WI38 (cell line): ENCODE results near the gene PKNOX1.

Experiments used
- H3K4me3 ChIP-seq: 2 replicates; pipeline ENCODE4 v1.5.1; 2011; ENCODE audit warnings: low read depth, mild to moderate bottlenecking, control low read depth, low read length
- TF ChIP-seq, protein P1 (sequence below): IDR thresholded peaks from 2 replicates; pipeline ENCODE4 v1.5.1; 2012; ENCODE audit warnings: low read depth, mild to moderate bottlenecking, control low read depth, low read length

PKNOX1 gene

DNA sequence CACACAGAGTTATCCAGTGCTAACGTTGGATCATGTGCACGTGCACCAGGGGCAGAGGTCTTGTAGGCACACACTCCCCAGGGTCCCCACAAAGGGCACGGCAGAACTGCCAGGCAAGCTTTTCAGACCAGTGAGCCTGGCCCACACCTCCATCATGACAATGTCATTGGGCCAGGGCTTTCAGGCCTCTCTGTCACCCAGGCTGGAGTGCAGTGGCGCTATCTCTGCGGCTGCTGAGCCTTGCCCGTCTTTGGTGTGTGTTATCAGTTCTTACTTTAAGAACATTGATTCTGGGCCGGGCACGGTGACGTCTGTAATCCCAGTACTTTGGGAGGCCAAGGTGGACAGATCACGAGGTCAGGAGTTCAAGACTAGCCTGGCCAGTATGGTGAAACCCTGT is 44.2 kb downstream of the PKNOX1 start:
- no peak overlapping the region for H3K4me3 ChIP-seq
- TF ChIP-seq, protein P1, sequence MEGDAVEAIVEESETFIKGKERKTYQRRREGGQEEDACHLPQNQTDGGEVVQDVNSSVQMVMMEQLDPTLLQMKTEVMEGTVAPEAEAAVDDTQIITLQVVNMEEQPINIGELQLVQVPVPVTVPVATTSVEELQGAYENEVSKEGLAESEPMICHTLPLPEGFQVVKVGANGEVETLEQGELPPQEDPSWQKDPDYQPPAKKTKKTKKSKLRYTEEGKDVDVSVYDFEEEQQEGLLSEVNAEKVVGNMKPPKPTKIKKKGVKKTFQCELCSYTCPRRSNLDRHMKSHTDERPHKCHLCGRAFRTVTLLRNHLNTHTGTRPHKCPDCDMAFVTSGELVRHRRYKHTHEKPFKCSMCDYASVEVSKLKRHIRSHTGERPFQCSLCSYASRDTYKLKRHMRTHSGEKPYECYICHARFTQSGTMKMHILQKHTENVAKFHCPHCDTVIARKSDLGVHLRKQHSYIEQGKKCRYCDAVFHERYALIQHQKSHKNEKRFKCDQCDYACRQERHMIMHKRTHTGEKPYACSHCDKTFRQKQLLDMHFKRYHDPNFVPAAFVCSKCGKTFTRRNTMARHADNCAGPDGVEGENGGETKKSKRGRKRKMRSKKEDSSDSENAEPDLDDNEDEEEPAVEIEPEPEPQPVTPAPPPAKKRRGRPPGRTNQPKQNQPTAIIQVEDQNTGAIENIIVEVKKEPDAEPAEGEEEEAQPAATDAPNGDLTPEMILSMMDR, result no peak

DNA sequence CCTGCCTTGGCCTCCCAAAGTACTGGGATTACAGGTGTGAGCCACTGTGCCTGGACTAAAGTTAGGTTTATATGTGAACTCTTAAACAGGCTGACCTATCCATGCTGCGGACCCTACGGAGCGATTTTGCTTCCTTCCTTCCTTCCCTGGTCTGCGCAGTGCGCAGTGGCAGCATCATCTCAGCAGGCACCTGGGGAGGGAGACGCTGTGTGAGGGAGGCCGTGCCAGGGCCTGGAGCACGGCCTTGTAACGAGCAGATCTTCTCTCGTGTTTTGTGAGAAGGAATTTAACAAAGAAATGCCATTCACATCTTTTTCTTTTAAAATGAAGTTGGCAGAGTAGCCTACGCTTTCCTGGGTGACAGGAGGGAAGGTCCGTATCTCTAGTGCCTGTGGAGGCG is 45.8 kb downstream of the PKNOX1 start:
- TF ChIP-seq, protein P1, result no peak

DNA sequence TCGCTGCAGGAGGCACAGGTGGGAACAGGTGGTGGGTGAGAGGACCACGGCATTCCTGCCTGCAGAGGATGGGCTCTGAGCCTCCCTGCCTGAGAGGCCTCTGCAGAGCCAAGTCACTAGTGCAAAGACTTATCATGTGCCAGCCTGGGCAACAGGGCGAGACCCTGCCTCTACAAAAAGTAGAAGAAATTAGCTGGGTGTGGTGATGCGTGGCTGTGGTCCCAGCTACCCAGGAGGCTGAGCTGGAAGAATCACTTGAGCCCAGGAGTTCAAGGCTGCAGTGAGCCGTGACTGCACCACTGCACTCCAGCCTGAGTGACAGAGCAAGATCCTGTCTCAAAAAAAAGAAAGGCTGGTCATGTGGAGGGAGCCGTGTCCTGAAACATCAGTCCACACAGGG is 46.4 kb downstream of the PKNOX1 start:
- H3K4me3 ChIP-seq, result no peak overlapping the region
- TF ChIP-seq, protein P1, result no peak

More for the DNA sequence above, 45.8 kb downstream of the PKNOX1 start:
- no peak overlapping the region for H3K4me3 ChIP-seq

DNA sequence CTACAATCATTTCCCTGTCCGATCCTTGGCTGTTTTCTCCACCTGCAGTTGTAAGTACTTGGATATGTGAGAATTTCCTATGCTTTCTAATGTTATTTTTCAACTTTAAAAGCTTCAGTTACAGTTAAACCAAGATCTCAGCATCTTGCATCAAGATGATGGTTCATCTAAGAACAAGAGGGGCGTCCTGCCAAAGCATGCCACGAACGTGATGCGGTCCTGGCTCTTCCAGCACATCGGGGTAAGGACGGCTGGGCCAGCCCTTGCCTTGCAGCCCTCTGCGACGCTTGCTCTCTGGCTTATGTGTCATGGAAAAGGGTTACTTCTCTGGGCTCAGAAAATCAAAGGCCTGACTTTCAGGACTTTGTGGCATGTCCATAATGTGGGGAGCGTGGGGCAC is 46.8 kb downstream of the PKNOX1 start:
- no peak overlapping the region for H3K4me3 ChIP-seq
- TF ChIP-seq, protein P1, result no peak

DNA sequence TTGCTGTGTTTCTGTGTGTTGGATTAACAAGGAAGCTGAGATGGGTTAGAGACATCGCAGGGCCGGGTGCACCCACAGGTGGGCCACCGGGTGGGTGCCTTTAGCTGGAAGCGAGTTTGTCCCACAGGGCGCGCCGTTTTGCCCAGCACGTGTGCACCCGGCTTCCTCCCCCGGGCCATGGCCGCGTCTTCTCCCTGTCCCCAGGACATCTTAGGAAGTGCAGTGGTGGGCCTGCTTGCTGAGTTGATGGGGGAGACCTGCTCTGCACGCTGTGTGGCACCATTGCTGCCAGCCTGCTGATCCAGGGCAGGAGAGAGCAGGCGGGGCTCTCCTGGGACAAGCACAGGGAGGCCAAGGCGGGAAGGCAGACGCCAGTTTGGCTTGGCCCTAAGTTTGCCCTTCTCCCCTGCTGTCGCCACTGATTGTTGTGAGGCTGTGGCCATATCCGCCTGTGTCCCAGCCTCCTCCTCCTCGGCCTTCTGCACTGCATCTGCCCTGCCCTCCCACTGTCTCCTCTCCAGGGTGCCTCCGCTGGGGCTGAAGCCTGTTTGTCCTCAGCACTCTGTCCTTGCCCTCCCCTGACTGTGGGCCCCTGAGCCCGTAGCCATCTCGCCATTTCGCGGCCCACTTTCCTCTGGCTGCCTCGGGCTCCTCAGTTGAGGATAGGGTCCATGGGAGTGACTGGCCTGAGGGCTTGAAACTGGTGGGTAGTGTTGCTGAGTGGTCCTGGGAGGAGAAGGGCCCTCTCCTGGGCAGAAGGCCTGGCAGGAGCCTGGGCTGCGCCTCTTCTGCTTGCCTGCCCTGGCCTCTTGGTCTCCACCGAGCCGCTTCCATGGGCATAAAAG is 47.6 kb downstream of the PKNOX1 start:
- TF ChIP-seq, protein P1, result no peak
- H3K4me3 ChIP-seq, result no peak overlapping the region

DNA sequence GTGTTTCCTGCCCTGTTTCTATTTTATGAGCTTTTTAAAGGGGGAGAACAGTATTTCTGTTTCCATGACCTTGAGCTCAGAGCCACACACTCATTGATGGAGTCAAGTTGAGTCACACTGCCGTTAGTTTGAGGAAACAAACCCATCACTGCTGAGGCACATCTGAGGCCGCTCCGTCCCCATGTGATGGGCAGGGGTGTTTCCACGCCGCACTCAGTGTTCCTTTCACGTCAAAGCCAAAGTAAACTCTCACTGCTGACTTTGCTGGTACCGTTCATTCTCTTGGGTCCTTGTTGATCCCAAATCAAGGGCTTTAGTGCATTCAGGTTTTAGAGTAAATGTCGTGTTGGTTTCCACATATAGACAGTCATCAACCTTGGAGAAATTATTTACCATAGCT is 48.8 kb downstream of the PKNOX1 start:
- H3K4me3 ChIP-seq, result no peak overlapping the region
- TF ChIP-seq, protein P1, result no peak

DNA sequence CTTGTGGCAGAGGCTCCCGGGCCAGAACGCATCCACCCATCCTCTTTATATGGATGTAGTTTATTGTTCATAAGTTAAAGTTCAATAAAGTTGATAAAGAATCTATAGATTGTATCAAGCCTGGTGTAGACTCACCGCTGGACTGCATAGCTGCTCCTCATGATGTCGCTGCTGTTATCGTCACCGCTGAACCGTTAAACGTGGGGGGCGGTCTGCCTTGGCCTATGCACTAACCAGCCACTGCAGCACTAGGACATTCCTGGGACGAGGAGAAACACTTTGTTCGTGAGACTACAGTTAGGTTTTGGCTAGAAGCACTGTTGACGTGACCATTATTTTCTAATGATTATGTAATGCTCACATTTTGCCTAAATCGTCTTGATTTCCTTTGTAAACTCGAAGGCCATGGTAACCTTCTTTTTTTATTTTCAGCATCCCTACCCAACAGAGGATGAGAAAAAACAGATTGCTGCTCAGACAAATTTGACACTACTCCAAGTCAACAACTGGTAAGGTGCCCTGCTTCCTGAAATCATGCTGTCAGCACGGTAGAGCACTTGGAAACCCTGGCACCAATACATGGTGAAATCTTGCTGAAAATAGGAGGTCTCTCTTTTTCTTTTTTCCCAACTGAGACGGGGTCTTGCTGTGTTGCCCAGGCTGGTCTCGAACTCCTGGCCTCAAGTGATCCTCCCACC is 50.2 kb downstream of the PKNOX1 start:
- TF ChIP-seq, protein P1, result no peak

More for the DNA sequence above, 50.2 kb downstream of the PKNOX1 start:
- no peak overlapping the region for H3K4me3 ChIP-seq
